DND-41 (cell line): Measurements from ENCODE around the gene ARIH1.
"Not testable (repeated sequence)": the region's sequence is repeated elsewhere in the genome, so short reads cannot be mapped to it uniquely, and the experiment has no call there.

Experiments used
- EZH2 ChIP-seq: IDR thresholded peaks from 3 replicates; pipeline ENCODE4 v1.6.1; 2012; ENCODE audit warnings: borderline replicate concordance, low read depth, mild to moderate bottlenecking, moderate library complexity, low read length, inconsistent platforms; ENCODE audit not compliant: severe bottlenecking
- TF ChIP-seq, protein P1 (sequence below): IDR thresholded peaks from 2 replicates; pipeline ENCODE4 v1.5.1; 2012; ENCODE audit warnings: borderline replicate concordance, low read length, moderate library complexity, mild to moderate bottlenecking; ENCODE audit not compliant: poor library complexity, severe bottlenecking; ENCODE audit errors: extremely low read depth

DNA sequence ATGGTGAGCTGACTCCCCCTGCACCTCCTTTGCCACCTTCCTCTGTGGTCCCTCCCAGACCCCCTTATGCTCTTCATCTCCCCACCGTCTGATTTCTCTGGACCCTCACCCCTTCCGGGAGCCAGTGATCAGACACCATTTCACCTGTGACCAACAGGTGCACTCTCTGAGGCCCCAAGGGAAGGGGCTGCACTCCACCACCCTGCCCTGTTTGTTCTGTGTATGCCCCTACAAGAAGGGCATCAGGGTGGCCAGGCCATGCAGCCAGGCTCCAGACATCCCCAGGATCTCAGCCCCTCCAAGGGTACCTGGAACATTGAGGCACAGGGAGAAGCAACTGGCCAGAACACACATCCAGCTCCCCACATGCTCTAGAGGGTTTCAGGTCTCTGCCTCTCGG is 138.2 kb downstream of the ARIH1 start:
- TF ChIP-seq, protein P1, sequence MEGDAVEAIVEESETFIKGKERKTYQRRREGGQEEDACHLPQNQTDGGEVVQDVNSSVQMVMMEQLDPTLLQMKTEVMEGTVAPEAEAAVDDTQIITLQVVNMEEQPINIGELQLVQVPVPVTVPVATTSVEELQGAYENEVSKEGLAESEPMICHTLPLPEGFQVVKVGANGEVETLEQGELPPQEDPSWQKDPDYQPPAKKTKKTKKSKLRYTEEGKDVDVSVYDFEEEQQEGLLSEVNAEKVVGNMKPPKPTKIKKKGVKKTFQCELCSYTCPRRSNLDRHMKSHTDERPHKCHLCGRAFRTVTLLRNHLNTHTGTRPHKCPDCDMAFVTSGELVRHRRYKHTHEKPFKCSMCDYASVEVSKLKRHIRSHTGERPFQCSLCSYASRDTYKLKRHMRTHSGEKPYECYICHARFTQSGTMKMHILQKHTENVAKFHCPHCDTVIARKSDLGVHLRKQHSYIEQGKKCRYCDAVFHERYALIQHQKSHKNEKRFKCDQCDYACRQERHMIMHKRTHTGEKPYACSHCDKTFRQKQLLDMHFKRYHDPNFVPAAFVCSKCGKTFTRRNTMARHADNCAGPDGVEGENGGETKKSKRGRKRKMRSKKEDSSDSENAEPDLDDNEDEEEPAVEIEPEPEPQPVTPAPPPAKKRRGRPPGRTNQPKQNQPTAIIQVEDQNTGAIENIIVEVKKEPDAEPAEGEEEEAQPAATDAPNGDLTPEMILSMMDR: not testable (repeated sequence)
- TF ChIP-seq EZH2: not testable (repeated sequence)
